Activated T-cell treated with anti-CD3 and anti-CD28 coated beads for 1 hour (primary cell): ENCODE measurements around the gene AVP.
"Not testable (repeated sequence)": the region's sequence is repeated elsewhere in the genome, so short reads cannot be mapped to it uniquely, and the experiment has no call there.

Source experiments
- DNase-seq: peaks from one replicate; pipeline ENCODE4 v3.0.0-alpha.2; 2020; ENCODE audit warnings: low read depth

AVP gene

DNA sequence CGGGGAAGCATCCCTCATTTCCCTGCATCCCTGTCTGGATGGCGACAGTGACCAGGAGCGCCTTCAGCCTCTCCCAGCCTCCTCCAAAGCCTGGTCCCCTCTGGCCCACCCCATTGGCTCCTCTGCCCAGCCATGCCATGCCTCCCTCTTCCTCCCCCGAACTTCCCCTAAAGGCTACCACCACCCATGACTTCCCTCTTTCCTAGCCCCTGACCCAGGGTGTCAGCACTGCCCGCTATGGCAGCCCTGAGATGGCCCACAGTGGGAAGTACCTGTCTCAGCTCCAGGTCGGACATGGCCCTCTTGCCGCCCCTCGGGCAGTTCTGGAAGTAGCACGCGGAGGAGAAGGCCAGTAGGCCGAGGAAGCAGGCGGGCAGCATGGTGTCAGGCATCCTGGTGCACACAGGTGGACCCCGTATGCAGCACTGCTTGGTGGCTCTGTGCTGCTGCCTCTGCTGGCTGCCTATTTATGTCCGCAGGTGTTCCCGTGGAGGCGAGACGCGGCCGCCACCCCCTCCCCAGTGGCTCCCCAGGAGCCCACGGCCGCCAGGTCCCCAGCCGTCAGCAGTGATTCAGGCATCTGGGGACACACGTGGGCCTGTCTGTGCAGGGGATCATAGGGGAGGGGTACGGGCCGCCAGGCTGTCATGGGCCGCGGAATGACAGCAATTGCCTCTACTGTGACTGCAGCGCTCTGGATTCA lies at the start of gene AVP:
AVP (minus strand) TSS at position 442 of the 703 bp plus-strand sequence; CDS start at position 392, 50 bp downstream.
- DNase-seq = no peak

DNA sequence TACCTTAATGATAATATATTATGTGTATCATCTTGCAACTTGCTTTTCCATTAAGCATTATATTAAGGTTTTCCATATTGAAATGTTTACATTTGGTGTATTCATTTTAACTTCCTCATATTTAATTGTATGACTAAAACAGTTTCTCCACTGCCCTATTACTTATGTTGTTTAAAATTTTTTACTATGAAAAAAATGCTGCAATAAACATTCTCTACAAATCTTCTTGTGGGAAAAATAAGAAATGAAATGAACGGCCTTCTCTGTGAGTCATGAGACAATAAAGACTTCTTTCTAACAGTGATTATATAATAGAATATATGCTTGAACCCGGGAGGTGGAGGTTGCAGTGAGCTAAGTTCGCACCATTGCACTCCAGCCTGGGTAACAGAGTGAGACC lies 49.6 kb upstream of the AVP start:
- no peak for DNase-seq

- no peak for DNase-seq
Observed at GRCh38 chr20:3133155-3133554, 48.6 kb upstream of the AVP start.

DNA sequence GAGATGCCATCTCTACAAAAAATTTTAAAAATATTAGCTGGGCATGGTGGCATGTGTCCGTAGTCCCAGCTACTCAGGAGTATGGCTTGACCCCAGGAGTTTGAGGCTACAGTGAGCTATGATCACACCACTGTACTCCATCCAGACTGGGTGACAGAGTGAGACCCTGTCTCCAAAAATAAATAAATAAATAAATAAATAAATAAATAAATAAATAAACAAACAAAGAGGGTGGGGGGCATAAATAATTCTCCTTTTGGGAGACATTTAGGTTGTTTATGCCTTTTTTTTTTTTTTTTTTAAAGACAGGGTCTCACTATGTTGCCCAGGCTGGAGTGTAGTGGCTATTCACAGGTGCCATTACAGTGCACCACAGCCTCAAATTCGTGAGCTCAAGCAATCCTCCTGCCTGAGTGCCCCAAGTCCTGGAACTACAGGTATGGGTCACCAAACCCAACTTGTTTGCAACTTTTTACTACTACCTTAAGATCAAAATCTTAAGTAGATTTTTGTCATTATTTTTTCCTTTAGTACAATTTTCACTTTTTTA lies 45.6 kb upstream of the AVP start:
- no peak for DNase-seq

DNA sequence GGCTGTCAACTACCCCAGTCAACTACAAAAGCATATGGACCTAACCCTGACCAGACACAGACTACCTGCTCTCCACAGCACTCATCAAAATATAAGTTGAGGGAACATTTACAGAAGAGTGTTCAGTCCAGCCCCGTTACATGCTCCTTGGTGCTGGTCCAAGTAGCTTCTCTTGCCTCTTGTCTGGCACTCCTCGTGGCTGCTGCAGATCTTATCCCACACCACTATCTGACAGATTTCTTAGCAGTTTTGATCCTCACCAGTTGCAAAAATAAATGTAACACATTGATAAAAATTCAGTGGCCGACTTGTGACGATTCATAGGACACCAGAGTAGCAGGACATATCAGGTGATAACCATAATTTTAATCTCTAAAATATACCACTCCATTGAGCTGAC lies 44.6 kb upstream of the AVP start:
- DNase-seq = no peak

- no peak for DNase-seq
Observed at GRCh38 chr20:3128275-3128984, 43.9 kb upstream of the AVP start.

GRCh38 chr20:3126527-3126859 lies 42.0 kb upstream of the AVP start:
- DNase-seq = no peak

- not testable (repeated sequence) for DNase-seq
Observed at GRCh38 chr20:3125776-3126526, 41.4 kb upstream of the AVP start.

DNA sequence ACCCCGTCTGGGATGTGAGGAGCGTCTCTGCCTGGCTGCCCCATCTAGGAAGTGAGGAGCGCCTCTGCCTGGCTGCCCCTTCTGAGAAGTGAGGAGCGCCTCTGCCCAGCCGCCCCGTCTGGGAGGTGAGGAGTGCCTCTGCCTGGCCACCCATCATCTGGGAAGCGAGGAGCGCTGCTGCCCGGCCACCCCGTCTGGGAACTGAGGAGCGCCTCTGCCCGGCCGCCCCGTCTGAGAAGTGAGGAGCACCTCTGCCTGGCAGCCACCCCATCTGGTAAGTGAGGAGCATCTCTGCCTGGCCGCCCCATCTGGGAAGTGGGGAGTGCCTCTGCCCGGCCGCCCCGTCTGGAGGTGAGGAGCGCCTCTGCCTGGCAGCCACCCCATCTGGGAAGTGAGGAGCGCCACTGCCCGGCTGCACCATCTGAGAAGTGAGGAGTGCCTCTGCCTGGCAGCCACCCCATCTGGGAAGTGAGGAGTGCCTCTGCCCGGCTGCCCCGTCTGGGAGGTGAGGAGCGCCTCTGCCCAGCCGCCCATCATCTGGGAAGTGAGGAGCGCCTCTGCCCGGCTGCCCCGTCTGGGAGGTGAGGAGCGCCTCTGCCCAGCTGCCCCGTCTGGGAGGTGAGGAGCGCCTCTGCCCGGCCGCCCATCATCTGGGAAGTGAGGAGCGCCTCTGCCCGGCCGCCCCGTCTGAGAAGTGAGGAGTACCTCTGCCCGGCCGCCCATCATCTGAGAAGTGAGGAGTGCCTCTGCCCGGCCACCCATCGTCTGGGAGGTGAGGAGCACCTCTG lies 40.4 kb upstream of the AVP start:
- DNase-seq = not testable (repeated sequence)

GRCh38 chr20:3124163-3124562 lies 39.6 kb upstream of the AVP start:
- DNase-seq = not testable (repeated sequence)

- no peak for DNase-seq
Observed at GRCh38 chr20:3123542-3123941, 39.0 kb upstream of the AVP start.

DNA sequence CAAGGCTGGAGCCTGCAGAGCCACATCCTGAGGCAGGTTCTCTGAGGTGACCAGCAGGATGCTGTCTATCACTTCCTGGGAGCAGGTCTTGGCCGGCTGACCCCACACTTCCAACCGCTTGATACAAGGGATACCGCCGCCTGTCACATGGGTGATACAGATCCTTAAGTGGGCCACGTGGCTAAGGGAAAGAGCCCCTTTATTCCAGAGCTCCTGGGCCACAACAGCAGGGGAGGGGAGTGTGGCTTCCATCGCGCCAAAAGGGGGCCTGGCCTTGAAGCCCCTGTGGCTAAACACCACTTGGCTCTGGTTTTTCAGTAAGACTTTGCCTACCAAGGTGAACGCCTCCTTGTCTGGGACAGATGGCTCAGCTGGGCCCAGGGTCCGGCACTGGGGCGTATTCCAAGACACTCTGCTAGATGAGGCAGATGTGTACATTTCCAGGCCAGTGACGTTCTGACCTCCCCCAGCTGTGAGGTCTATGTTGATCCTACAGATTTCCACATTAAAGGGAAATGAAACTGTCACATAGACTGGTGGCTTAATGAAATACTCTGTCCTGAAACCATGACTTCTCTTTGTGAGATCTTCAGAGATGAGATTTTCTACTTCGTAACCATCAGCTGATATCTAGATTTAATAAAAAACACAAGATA lies 37.6 kb upstream of the AVP start:
- DNase-seq = no peak

GRCh38 chr20:3121271-3121911 lies 36.9 kb upstream of the AVP start:
- peak; percentile 9 for DNase-seq

GRCh38 chr20:3119044-3119443 lies 34.5 kb upstream of the AVP start:
- DNase-seq = no peak

DNA sequence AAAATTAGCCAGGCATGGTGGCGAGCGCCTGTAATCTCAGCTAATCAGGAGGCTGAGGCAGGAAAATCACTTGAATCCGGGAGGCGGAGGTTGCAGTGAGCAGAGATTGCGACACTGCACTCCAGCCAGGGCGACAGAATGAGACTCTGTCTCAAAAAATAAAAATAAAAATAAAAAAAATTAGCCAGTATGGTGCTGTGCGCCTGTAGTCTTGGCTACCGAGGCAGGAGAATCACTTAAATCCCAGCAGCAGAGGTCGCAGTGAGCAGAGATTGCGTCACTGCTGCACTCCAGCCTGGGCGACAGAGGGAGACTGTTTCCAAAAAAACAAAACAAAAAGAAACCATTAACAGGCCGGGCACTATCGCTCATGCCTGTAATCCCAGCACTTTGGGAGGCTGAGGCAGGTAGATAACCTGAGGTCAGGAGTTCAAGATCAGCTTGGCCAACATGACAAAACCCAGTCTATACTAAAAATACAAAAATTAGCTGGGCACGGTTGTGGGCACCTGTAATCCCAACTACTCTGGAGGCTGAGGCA lies 33.4 kb upstream of the AVP start:
- peak; percentile 27 for DNase-seq

DNA sequence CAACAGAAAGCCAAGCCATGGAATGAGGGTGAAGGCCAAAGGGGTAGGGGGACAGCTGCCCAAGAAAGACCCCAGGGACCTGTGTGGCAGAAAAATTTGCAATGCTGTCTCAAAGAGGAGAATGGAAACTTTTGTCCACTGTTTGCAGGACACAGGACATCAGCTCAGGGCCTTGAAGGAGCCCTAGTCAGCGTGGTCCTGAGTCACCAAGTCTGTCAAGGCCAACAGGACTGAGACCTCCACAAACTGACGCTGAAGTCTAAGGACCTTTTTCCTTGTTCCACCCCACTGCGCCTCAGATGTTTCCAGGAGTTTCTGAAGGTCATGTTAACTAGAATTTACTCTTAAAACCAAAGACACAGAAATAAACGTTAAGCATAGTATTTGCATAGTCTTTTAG lies 31.8 kb upstream of the AVP start:
- no peak for DNase-seq

- DNase-seq = no peak
Observed at GRCh38 chr20:3115190-3116107, 30.9 kb upstream of the AVP start.

DNA sequence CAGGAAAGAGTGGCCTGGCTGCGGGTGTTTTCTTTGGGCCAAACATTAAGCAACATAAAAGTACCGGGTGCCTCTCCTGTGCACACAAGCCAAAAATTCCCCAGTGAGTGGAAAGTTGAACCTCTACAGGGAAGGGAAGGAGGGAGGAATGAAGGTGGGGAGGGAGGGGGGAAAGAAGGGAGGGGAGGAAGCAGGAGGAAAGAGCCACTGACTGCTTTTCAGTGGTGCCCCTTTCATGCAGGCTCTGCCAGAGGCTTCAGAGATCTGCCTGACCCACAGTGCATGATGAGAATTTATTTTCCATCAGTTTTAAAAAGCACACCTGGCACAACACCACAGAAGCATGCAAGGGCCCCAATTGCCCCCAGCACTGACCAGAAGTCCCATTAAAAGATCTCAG lies 27.5 kb upstream of the AVP start:
- DNase-seq = no peak

DNA sequence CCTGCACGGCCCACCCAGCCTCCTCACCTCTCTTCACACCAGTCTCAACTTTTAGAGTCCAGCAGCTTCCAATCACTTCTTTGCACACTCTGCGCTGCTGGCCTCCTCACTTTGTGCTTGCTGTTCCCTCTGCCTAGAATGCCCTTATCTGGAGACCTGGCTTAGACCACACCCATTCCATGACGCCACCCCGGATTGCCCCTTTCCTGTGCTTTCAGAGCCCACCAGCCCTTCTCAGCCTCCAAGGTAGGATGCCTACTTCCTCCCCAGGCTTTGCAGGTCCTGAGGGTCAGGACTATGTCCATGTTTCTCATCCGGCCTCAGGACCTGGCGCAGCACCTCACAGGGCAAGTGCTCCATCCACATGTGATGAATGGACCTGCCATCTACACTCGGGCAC lies 27.0 kb upstream of the AVP start:
- DNase-seq = no peak
